ENCODE results near the gene ZNF827. TPM values are rescaled to one million over a fixed set of nuclear protein-coding genes. Genes with fewer than 3 reads are reported as not detected.
A peak's percentile ranks its signal among the peaks of the same experiment; 100 is the strongest.

ZNF827 gene
- total RNA-seq, 1 donor from 2014 or later: 21.2 TPM

- Mint-ChIP-seq H3K36me3 (ENCODE audit: low read depth) (no peaks in the 10 kb centered on the region), H3K4me3 (no peak overlapping the region), H3K27ac (ENCODE audit: unreplicated experiment) (no peak overlapping the region), H3K4me1 (no peaks in the 10 kb centered on the region), H3K27me3 (ENCODE audit: low read depth) (peaks cover 7% of the 10 kb centered on the region), H3K9me3 (no peaks in the 10 kb centered on the region)
- DNase-seq (ENCODE audit: low read depth, low spot score): no peak
- TF ChIP-seq CTCF (conservative IDR thresholded peaks at IDR 0.05): no peak
Observed at GRCh38 chr4:145945431-145946155, 7.0 kb upstream of the ZNF827 start.

GRCh38 chr4:145944886-145945285 is 6.3 kb upstream of the ZNF827 start:
- no peak for DNase-seq (ENCODE audit: low read depth, low spot score)
- Mint-ChIP-seq H3K27ac (ENCODE audit: unreplicated experiment) (no peak overlapping the region), H3K4me3 (no peak overlapping the region), H3K9me3 (no peaks in the 10 kb centered on the region), H3K4me1 (peaks cover 5% of the 10 kb centered on the region), H3K27me3 (ENCODE audit: low read depth) (peaks cover 7% of the 10 kb centered on the region), H3K36me3 (ENCODE audit: low read depth) (no peaks in the 10 kb centered on the region)
- TF ChIP-seq CTCF (conservative IDR thresholded peaks at IDR 0.05): no peak

DNA sequence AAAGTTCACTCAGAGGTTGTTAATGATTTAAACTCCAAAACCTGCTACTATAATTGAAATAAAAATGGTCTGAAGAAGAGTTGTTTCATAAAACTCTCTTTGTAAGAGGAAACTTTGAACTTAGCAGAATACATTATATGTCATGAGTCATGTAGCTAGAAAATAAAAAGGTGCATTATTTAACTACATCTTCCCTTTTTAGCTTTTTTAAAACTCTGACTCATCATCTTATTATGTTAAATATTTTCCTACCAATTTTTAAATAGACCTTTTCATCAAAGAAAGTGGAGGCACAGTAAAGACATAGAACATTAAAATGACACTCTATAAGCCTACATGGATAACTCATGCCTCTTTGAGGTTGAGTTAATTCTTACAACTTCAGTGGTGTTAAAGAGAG is 1.2 kb upstream of the ZNF827 start:
- Mint-ChIP-seq H3K27ac (ENCODE audit: unreplicated experiment) (no peak overlapping the region), H3K9me3 (no peaks in the 10 kb centered on the region), H3K4me3 (peak overlapping the region; percentile 98), H3K4me1 (peaks cover 34% of the 10 kb centered on the region), H3K27me3 (ENCODE audit: low read depth) (peaks cover 16% of the 10 kb centered on the region), H3K36me3 (ENCODE audit: low read depth) (no peaks in the 10 kb centered on the region)
- no peak for DNase-seq (ENCODE audit: low read depth, low spot score)
- no peak for TF ChIP-seq CTCF (conservative IDR thresholded peaks at IDR 0.05)

DNA sequence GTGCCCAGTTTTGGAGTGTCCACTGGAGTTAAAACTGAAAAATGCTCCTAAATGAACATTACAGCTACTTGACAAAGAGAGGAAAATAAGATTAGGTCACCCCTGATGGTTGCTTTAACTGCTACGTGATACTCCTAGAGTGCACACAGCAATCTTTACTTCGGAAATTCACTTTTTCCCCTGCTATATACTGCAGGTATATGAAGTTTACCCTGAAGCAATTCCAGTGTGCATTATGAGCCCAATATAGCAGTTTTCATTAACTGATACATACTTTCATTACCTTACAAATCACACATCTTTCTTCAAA is 773 bp upstream of the ZNF827 start:
- H3K9me3 Mint-ChIP-seq: no peaks in the 10 kb centered on the region

DNA sequence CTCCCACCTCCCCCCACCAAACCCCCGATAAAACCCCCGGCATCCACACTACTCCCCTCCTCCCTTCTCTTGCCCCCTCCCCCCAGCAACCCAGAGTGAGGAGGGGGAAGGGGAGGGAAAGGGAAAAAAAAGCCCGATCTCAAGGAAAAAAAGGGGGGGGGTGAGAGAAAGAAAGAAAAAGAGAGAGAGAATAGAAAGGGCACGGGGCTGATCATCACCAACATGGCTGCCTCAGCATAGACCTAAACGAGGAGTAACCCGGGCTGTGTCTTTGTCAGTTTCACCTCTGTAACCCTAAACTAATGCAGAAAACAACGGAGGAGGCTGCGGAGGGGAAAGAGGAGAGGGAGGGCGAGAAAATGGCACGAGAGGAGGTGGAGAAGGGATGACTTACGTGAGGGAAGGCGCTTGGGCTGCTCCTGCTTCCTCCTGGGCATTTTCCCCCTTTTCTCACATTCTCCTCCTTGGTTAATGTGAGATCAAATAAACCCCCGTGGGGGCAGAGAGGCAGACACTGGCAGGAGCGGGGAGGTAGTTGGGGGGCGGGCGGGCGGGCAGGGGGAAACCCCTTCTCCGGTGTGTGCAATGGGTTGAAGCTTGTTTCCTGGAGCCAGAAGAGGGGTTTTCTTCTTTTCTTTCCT is 532 bp downstream of the ZNF827 start:
- Mint-ChIP-seq H3K36me3 (ENCODE audit: low read depth) (no peaks in the 10 kb centered on the region), H3K27ac (ENCODE audit: unreplicated experiment) (peak overlapping the region; percentile 99), H3K4me1 (peaks cover 38% of the 10 kb centered on the region), H3K9me3 (no peaks in the 10 kb centered on the region), H3K27me3 (ENCODE audit: low read depth) (peaks cover 20% of the 10 kb centered on the region), H3K4me3 (peak overlapping the region; percentile 98)
- DNase-seq (ENCODE audit: low read depth, low spot score): peak; percentile 3
- TF ChIP-seq CTCF (conservative IDR thresholded peaks at IDR 0.05): no peak

More for the DNA sequence above, 773 bp upstream of the ZNF827 start:
- H3K27ac Mint-ChIP-seq (ENCODE audit: unreplicated experiment): no peak overlapping the region
- H3K4me1 Mint-ChIP-seq: peaks cover 38% of the 10 kb centered on the region
- no peaks in the 10 kb centered on the region for H3K36me3 Mint-ChIP-seq (ENCODE audit: low read depth)
- TF ChIP-seq CTCF (conservative IDR thresholded peaks at IDR 0.05): no peak
- peak overlapping the region; percentile 98 for H3K4me3 Mint-ChIP-seq
- H3K27me3 Mint-ChIP-seq (ENCODE audit: low read depth): peaks cover 19% of the 10 kb centered on the region
- DNase-seq (ENCODE audit: low read depth, low spot score): no peak
